K562 (cell line): Measurements from ENCODE around the gene PLEKHN1. TPM values are rescaled to one million over a fixed set of nuclear protein-coding genes. Genes with fewer than 3 reads are reported as not detected.

Source experiments
- ATF7 ChIP-seq: fragments of 450-650 bp; IDR thresholded peaks from 2 replicates; pipeline ENCODE4 v1.7.1; 2014; ENCODE audit warnings: mild to moderate bottlenecking, moderate library complexity
- CEBPG ChIP-seq, 3 experiments: fragments of 200-800 bp in 1 of 3; sonication (Bioruptor generic) in 1 of 3; sonication (generic) in 1 of 3; formaldehyde crosslinking in 1 of 3; IDR thresholded peaks in 2 of 3; conservative IDR thresholded peaks in 1 of 3; 2 replicates each; pipeline versions ENCODE4 v1.6.1 to v1.8.0; 2016 to 2022; ENCODE audit warnings: missing compliant biosample characterization in 2 of 3, missing genetic modification characterization in 2 of 3, mild to moderate bottlenecking in 1 of 3, missing genetic modification reagents in 1 of 3
- ERF ChIP-seq: fragments of 450-650 bp; formaldehyde crosslinking; IDR thresholded peaks from 2 replicates; pipeline ENCODE4 v1.4.0; 2020; ENCODE audit warnings: mild to moderate bottlenecking, mixed read lengths
- ETV5 ChIP-seq: sonication (generic); formaldehyde crosslinking; IDR thresholded peaks from 2 replicates; pipeline ENCODE4 v1.4.0; 2020; ENCODE audit warnings: low read depth, mild to moderate bottlenecking, missing genetic modification reagents
- FOXA3 ChIP-seq, 2 experiments: fragments of 450-650 bp in 1 of 2; sonication (generic) in 1 of 2; formaldehyde crosslinking; IDR thresholded peaks in 1 of 2; conservative IDR thresholded peaks in 1 of 2; 2 replicates each; pipeline versions ENCODE4 v1.4.0 to v1.8.0; 2020 to 2022; ENCODE audit warnings: mild to moderate bottlenecking in 2 of 2, missing genetic modification reagents in 1 of 2
- GATAD2B ChIP-seq: fragments of 450-650 bp; IDR thresholded peaks from 2 replicates; pipeline ENCODE4 v1.6.1; 2017; ENCODE audit warnings: mild to moderate bottlenecking, borderline replicate concordance
- KAT8 ChIP-seq: fragments of 450-650 bp; IDR thresholded peaks from 2 replicates; pipeline ENCODE4 v1.6.1; 2016; ENCODE audit warnings: low read depth, mild to moderate bottlenecking
- MYBL2 ChIP-seq, 2 experiments: fragments of 450-650 bp in 1 of 2; sonication (generic) in 1 of 2; formaldehyde crosslinking in 1 of 2; IDR thresholded peaks; 2 replicates each; pipeline versions ENCODE4 v1.6.1 to v1.8.1; 2017 to 2022; ENCODE audit warnings: borderline replicate concordance in 1 of 2, inconsistent platforms in 1 of 2, low read depth in 1 of 2, mild to moderate bottlenecking in 1 of 2, missing genetic modification reagents in 1 of 2, moderate library complexity in 1 of 2
- MYNN ChIP-seq, 2 experiments: sonication (generic); formaldehyde crosslinking in 1 of 2; IDR thresholded peaks; 2 replicates each; pipeline versions ENCODE4 v1.5.0 to v1.6.1; 2016 to 2020; ENCODE audit warnings: antibody characterized with exemption in 1 of 2, missing genetic modification reagents in 1 of 2
- NONO ChIP-seq, 2 experiments: fragments of 200-400 bp in 1 of 2; fragments of 450-650 bp in 1 of 2; formaldehyde crosslinking in 1 of 2; IDR thresholded peaks; 2 replicates each; pipeline ENCODE4 v1.6.1; 2017; ENCODE audit warnings: low read depth in 2 of 2, mild to moderate bottlenecking in 2 of 2, moderate library complexity in 2 of 2, low read length in 1 of 2
- NRF1 ChIP-seq, 2 experiments: fragments of 450-650 bp; IDR thresholded peaks in 1 of 2; conservative IDR thresholded peaks in 1 of 2; 2 replicates each; pipeline ENCODE4 v1.6.1; 2014; ENCODE audit warnings: mild to moderate bottlenecking in 2 of 2
- PRPF4 ChIP-seq: fragments of 200-400 bp; formaldehyde crosslinking; IDR thresholded peaks from one replicate; pipeline ENCODE4 v1.6.1; 2017; ENCODE audit warnings: low read length, low read depth, mild to moderate bottlenecking; ENCODE audit not compliant: insufficient read depth, poor library complexity, severe bottlenecking
- PTRF ChIP-seq: fragments of 450-650 bp; IDR thresholded peaks from 2 replicates; pipeline ENCODE4 v1.6.1; 2016; ENCODE audit warnings: mild to moderate bottlenecking, missing genetic modification characterization, missing compliant biosample characterization
- SMARCC2 ChIP-seq: fragments of 450-650 bp; IDR thresholded peaks from 2 replicates; pipeline ENCODE4 v1.6.1; 2017; ENCODE audit warnings: antibody characterized with exemption, moderate library complexity, mild to moderate bottlenecking, low read depth
- SRSF7 ChIP-seq: fragments of 200-400 bp; formaldehyde crosslinking; optimal IDR thresholded peaks from 2 replicates; pipeline ENCODE3; 2017; ENCODE audit warnings: mild to moderate bottlenecking, low read depth, low read length
- USF2 ChIP-seq: sonication (generic); formaldehyde crosslinking; IDR thresholded peaks from 2 replicates; pipeline ENCODE4 v1.5.0; 2020; ENCODE audit warnings: missing genetic modification reagents
- ZFP30 ChIP-seq: fragments of 250-450 bp; sonication (Bioruptor Pico); IDR thresholded peaks from 2 replicates; pipeline ENCODE4 v1.8.0; 2022; ENCODE audit warnings: moderate library complexity, mild to moderate bottlenecking, inconsistent platforms, borderline replicate concordance
- ZFP36 ChIP-seq: fragments of 150-350 bp; IDR thresholded peaks from 2 replicates; pipeline ENCODE4 v1.6.1; 2018; ENCODE audit warnings: low read length, low read depth; ENCODE audit not compliant: partially characterized antibody
- ZNF584 ChIP-seq: fragments of 200-800 bp; sonication (Bioruptor generic); IDR thresholded peaks from 2 replicates; pipeline ENCODE4 v1.6.1; 2016; ENCODE audit warnings: low read depth, mild to moderate bottlenecking, missing genetic modification characterization, missing compliant biosample characterization
- polyA plus RNA-seq, 8 experiments: library from polyadenylated mRNA; depleted of rRNA in 4 of 8; stranded (reverse) in 5 of 8; unstranded in 3 of 8; fragments of >200 nt; fragmentation: Nextera tagmentation in 2 of 8; fragmentation: Illumina TruSeq in 1 of 8; extraction: Ambion mirVana in 2 of 8; extraction: Trizol in 1 of 8; gene quantifications; 2 replicates each; pipeline versions ENCODE4 v1.2.1 to v1.2.3, GENCODE V29; 2011 to 2014; ENCODE audit warnings: inconsistent platforms in 1 of 8, missing spikeins in 1 of 8
- total RNA-seq, 7 experiments: library from RNA; depleted of rRNA in 6 of 7; stranded (reverse); fragments of >200 nt in 6 of 7; fragmentation: Illumina TruSeq in 2 of 7; extraction: Trizol in 2 of 7; gene quantifications; 2 replicates each; pipeline versions ENCODE4 v1.2.1 to v1.2.3, GENCODE V29; 2011 to 2021; ENCODE audit warnings: low replicate concordance in 1 of 7
- TF ChIP-seq, protein P1 (sequence below), 2 experiments: fragments of 450-650 bp in 1 of 2; sonication (generic) in 1 of 2; formaldehyde crosslinking in 1 of 2; IDR thresholded peaks in 1 of 2; conservative IDR thresholded peaks in 1 of 2; 2 replicates each; pipeline versions ENCODE4 v1.6.1 to v1.8.1; 2016 to 2023; ENCODE audit warnings: mild to moderate bottlenecking in 2 of 2, moderate library complexity in 2 of 2, inconsistent platforms in 1 of 2, missing genetic modification reagents in 1 of 2
- TF ChIP-seq, protein P2 (sequence below): fragments of 250-450 bp; sonication (Bioruptor Pico); IDR thresholded peaks from 2 replicates; pipeline ENCODE4 v1.8.0; 2022; ENCODE audit warnings: inconsistent platforms

The PLEKHN1 gene
- total and polyA plus RNA-seq, 9 of the 15 experiments (the other 6 are each of a cell fraction or from before 2014, with no cell fraction given): 0.07 to 1.5 (median 0.13) TPM; not detected in 2

GRCh38 chr1:958823-959730 is 7.2 kb upstream of the PLEKHN1 start, which contains the start of gene NOC2L (continued):
- TF ChIP-seq PTRF (tag) (no peak), PRPF4 (no peak), ETV5 (CRISPR knock-in tag) (peak; percentile 69), NRF1 (conservative IDR thresholded peaks at IDR 0.05 in 1 of 2, IDR thresholded peaks at IDR 0.05 in 1 of 2) (peak; percentile 83), ERF (CRISPR knock-in tag) (peak; percentile 74; the same call in 1 of the 2 replicates), USF2 (no peak), SMARCC2 (no peak), FOXA3 (CRISPR knock-in tag; conservative IDR thresholded peaks at IDR 0.05 in 1 of 2, IDR thresholded peaks at IDR 0.05 in 1 of 2) (peak in 1 of 2 experiments; percentile 62; a peak in 1 of 4 replicates), ZFP30 (CRISPR knock-in tag) (no peak), GATAD2B (no peak), ZFP36 (peak; percentile 88), SRSF7 (no peak), ATF7 (peak; percentile 44), NONO (IDR thresholded peaks at IDR 0.05; ENCODE audit: low read depth in 2 of 2, low read length in 1 of 2) (no peak; a peak in 1 of 4 replicates), CEBPG (CRISPR knock-in tag; IDR thresholded peaks at IDR 0.05) (0 out of 2 replicates have a peak, but pooled peaks have one; percentile 38), CEBPG (tag; conservative IDR thresholded peaks at IDR 0.05 in 1 of 2, IDR thresholded peaks at IDR 0.05 in 1 of 2) (no peak), ZNF584 (CRISPR knock-in tag) (no peak), MYNN (IDR thresholded peaks at IDR 0.05) (no peak), MYNN (CRISPR knock-in tag; IDR thresholded peaks at IDR 0.05) (0 out of 2 replicates have a peak, but pooled peaks have one; percentile 23), MYBL2 (IDR thresholded peaks at IDR 0.05; ENCODE audit: low read depth) (no peak), MYBL2 (CRISPR knock-in tag; IDR thresholded peaks at IDR 0.05; ENCODE audit: borderline replicate concordance) (no peak), KAT8 (no peak)
- TF ChIP-seq, protein P1, sequence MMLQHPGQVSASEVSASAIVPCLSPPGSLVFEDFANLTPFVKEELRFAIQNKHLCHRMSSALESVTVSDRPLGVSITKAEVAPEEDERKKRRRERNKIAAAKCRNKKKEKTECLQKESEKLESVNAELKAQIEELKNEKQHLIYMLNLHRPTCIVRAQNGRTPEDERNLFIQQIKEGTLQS (IDR thresholded peaks at IDR 0.05): no peak
- TF ChIP-seq, protein P1 (CRISPR knock-in tag; conservative IDR thresholded peaks at IDR 0.05): no peak
- TF ChIP-seq, protein P2, sequence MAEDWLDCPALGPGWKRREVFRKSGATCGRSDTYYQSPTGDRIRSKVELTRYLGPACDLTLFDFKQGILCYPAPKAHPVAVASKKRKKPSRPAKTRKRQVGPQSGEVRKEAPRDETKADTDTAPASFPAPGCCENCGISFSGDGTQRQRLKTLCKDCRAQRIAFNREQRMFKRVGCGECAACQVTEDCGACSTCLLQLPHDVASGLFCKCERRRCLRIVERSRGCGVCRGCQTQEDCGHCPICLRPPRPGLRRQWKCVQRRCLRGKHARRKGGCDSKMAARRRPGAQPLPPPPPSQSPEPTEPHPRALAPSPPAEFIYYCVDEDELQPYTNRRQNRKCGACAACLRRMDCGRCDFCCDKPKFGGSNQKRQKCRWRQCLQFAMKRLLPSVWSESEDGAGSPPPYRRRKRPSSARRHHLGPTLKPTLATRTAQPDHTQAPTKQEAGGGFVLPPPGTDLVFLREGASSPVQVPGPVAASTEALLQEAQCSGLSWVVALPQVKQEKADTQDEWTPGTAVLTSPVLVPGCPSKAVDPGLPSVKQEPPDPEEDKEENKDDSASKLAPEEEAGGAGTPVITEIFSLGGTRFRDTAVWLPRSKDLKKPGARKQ (CRISPR knock-in tag): no peak
